CD14-positive monocyte (primary cell): ENCODE results near the gene SLC22A23. TPM values are rescaled to one million over a fixed set of nuclear protein-coding genes. Genes with fewer than 3 reads are reported as not detected.

Source experiments
- DNase-seq, 3 donors: peaks; one replicate each; pipeline ENCODE4 v3.0.0-alpha.2; 2011 to 2022
- H2AFZ ChIP-seq: 2 replicates; pipeline ENCODE4 v1.6.0; 2012; ENCODE audit warnings: mild to moderate bottlenecking, low read depth, low read length, inconsistent platforms; ENCODE audit not compliant: insufficient read depth, poor library complexity, severe bottlenecking
- H3K27ac ChIP-seq, 2 donors: 1 replicate in 1 of 2; 2 replicates in 1 of 2; pipeline ENCODE4 v1.5.1; 2012 to 2013; ENCODE audit warnings: low read length in 2 of 2, control low read depth in 1 of 2, inconsistent platforms in 1 of 2, low read depth in 1 of 2, mild to moderate bottlenecking in 1 of 2
- H3K27me3 ChIP-seq, 2 donors: one replicate each; pipeline versions ENCODE4 v1.6.0 to v1.6.1; 2011 to 2013; ENCODE audit warnings: low read length in 2 of 2; ENCODE audit not compliant: control insufficient read depth in 2 of 2, insufficient read depth in 2 of 2
- H3K36me3 ChIP-seq, 2 donors: replicated peaks in 1 of 2; 1 replicate in 1 of 2; 2 replicates in 1 of 2; pipeline versions ENCODE4 v1.5.1 to v1.6.1; 2012 to 2013; ENCODE audit warnings: low read length in 2 of 2, control low read depth in 1 of 2, inconsistent platforms in 1 of 2, mild to moderate bottlenecking in 1 of 2; ENCODE audit not compliant: insufficient read depth in 2 of 2, control insufficient read depth in 1 of 2
- H3K4me1 ChIP-seq, 2 donors: 1 replicate in 1 of 2; 2 replicates in 1 of 2; pipeline versions ENCODE4 v1.5.1 to v1.6.1; 2012 to 2013; ENCODE audit warnings: low read length in 2 of 2, control low read depth in 1 of 2, inconsistent platforms in 1 of 2, mild to moderate bottlenecking in 1 of 2, moderate library complexity in 1 of 2; ENCODE audit not compliant: insufficient read depth in 2 of 2, control insufficient read depth in 1 of 2
- H3K4me2 ChIP-seq: replicated peaks from 2 replicates; pipeline ENCODE3; 2012; ENCODE audit warnings: low read length, moderate library complexity, mild to moderate bottlenecking; ENCODE audit not compliant: poor library complexity, severe bottlenecking; ENCODE audit errors: extremely low read depth
- H3K4me3 ChIP-seq, 3 experiments: fragments of 200-600 bp in 1 of 3; sonication (generic) in 1 of 3; replicated peaks in 1 of 3; 1 replicate in 2 of 3; 2 replicates in 1 of 3; pipeline ENCODE4 v1.5.1; 2011 to 2013; ENCODE audit warnings: low read length in 3 of 3, mild to moderate bottlenecking in 3 of 3, control low read depth in 2 of 3, low read depth in 2 of 3, inconsistent platforms in 1 of 3, moderate library complexity in 1 of 3
- H3K79me2 ChIP-seq: 2 replicates; pipeline ENCODE4 v1.6.0; 2012; ENCODE audit warnings: mild to moderate bottlenecking, control low read depth, inconsistent platforms, low read length, moderate library complexity; ENCODE audit not compliant: insufficient read depth
- H3K9ac ChIP-seq: 2 replicates; pipeline ENCODE4 v1.6.0; 2017; ENCODE audit warnings: low read length, mild to moderate bottlenecking; ENCODE audit not compliant: insufficient read depth, poor library complexity, severe bottlenecking
- H3K9me3 ChIP-seq, 2 donors: replicated peaks in 1 of 2; 1 replicate in 1 of 2; 2 replicates in 1 of 2; pipeline versions ENCODE4 v1.5.1 to v1.6.1; 2012 to 2013; ENCODE audit warnings: low read length in 2 of 2, control low read depth in 1 of 2; ENCODE audit not compliant: control insufficient read depth in 1 of 2, insufficient read depth in 1 of 2
- H4K20me1 ChIP-seq: 2 replicates; pipeline ENCODE4 v1.6.0; 2012; ENCODE audit warnings: mild to moderate bottlenecking, low read length, control low read depth, moderate library complexity; ENCODE audit not compliant: insufficient read depth
- H3K27ac Mint-ChIP-seq, 7 donors: one replicate each; pipeline ENCODE4 v1.8.0; 2020; ENCODE audit warnings: mild to moderate bottlenecking in 7 of 7, mixed read lengths in 7 of 7, moderate library complexity in 6 of 7, inconsistent platforms in 2 of 7
- H3K27me3 Mint-ChIP-seq, 3 donors: one replicate each; pipeline ENCODE4 v1.8.0; 2021 to 2022; ENCODE audit warnings: low read depth in 3 of 3, mild to moderate bottlenecking in 3 of 3, mixed read lengths in 3 of 3, moderate library complexity in 3 of 3, inconsistent platforms in 1 of 3
- H3K36me3 Mint-ChIP-seq, 2 donors: one replicate each; pipeline ENCODE4 v1.8.0; 2020; ENCODE audit warnings: mixed read lengths in 2 of 2, inconsistent platforms in 1 of 2, mild to moderate bottlenecking in 1 of 2
- H3K4me1 Mint-ChIP-seq: one replicate; pipeline ENCODE4 v1.8.0; 2020; ENCODE audit warnings: mild to moderate bottlenecking, mixed read lengths
- H3K4me3 Mint-ChIP-seq, 2 donors: one replicate each; pipeline ENCODE4 v1.8.0; 2020; ENCODE audit warnings: mild to moderate bottlenecking in 2 of 2, mixed read lengths in 2 of 2, moderate library complexity in 1 of 2
- H3K9me3 Mint-ChIP-seq, 7 donors: one replicate each; pipeline ENCODE4 v1.8.0; 2020 to 2022; ENCODE audit warnings: mixed read lengths in 7 of 7, mild to moderate bottlenecking in 6 of 7, moderate library complexity in 6 of 7, inconsistent platforms in 2 of 7
- WGBS: methylation state at CpG from one replicate; pipeline ENCODE4 v1.1.5; 2013; ENCODE audit warnings: missing lambda C conversion rate; ENCODE audit not compliant: insufficient coverage; 5-methylcytosine and 5-hydroxymethylcytosine counted together
- intact Hi-C, 2 donors: fragments of 100-400 bp; cut with micrococcal nuclease; formaldehyde crosslinking; loops; one replicate each; pipeline versions ENCODE4 v1.15.0 to v1.15.1; 2023
- polyA plus RNA-seq, 3 donors: library from polyadenylated mRNA; depleted of rRNA in 1 of 3; unstranded in 2 of 3; stranded (reverse) in 1 of 3; fragments of 300-500 nt in 2 of 3; fragments of >200 nt in 1 of 3; fragmentation: Illumina TruSeq in 2 of 3; gene quantifications; 1 replicate in 2 of 3; 2 replicates in 1 of 3; pipeline ENCODE4 v1.2.3, GENCODE V29; 2012 to 2021
- TF ChIP-seq, protein P1 (sequence below): fragments of 200-600 bp; IDR thresholded peaks from one replicate; pipeline ENCODE4 v1.8.0; 2022; ENCODE audit warnings: antibody characterized with exemption, mild to moderate bottlenecking

SLC22A23 gene
- polyA plus RNA-seq, 3 donors: 0.08 TPM; not detected in 2

DNA sequence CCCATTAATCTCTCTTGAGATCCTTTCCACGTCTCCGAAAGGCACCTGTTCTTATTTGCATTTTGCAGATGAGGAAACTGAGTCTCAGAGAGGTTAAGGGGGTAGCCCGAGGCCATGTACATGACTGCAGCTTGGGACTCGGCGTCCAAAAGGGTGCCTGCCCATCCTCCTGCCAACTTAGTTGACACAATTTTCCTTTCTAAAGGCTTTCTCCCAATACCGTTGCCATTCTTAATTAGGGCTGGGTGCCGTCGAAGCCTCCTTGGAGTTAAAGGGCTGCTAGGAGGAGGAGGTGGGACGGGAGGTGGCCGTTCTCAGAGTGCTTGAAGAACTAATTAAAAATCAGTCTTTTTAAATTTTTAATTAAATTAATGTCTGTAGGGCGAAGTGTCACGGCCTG lies 198.6 kb downstream of the SLC22A23 start:
- no peak overlapping the region for H3K27ac ChIP-seq
- H3K9me3 Mint-ChIP-seq: peaks cover 5 to 11% (median 8%) of the 10 kb centered on the region in 7 donors

DNA sequence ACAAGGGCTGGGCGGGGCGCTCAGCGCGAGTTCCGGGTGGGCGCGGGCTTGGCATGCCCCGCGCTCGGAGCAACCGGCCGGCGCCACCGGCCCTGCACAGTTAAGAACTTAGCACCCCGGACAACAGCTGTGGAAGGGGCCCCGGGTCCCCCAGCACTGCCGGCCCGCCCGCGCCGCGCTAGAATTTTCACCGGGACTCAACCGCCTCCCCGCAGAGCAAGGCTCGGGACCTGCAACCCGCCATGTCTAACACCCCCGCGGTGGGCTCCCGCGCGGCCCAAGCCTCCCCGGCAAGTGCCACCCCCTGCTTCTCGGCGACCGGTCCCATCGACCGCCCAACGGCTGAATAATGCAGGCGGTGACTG lies 203.3 kb downstream of the SLC22A23 start:
- Histone ChIP-seq H4K20me1 (no peaks in the 10 kb centered on the region), H3K79me2 (no peaks in the 10 kb centered on the region), H3K4me2 (no peak overlapping the region), H3K36me3 (no peaks in the 10 kb centered on the region), H3K27me3 (peaks cover 0 to 27% of the 10 kb centered on the region in 2 donors), H3K4me3 (no peak overlapping the region), H3K27ac (no peak overlapping the region), H3K4me1 (peaks cover 9 to 18% of the 10 kb centered on the region in 2 donors), H2AFZ (no peak overlapping the region), H3K9ac (no peak overlapping the region), H3K9me3 (peaks cover 0 to 3% of the 10 kb centered on the region in 2 donors)
- no peak for DNase-seq
- Mint-ChIP-seq H3K9me3 (peaks cover 6 to 13% (median 8%) of the 10 kb centered on the region in 7 donors), H3K36me3 (no peaks in the 10 kb centered on the region), H3K27me3 (peaks cover 29 to 39% (median 33%) of the 10 kb centered on the region in 3 donors), H3K4me3 (no peak overlapping the region), H3K27ac (no peak overlapping the region), H3K4me1 (peaks cover 10% of the 10 kb centered on the region)
- intact Hi-C loops: loop anchor here (10.0 kb wide), 1 partner anchor 259 kb away; the partner anchor contains the start of gene NQO2 (in 2 of the 2)
- TF ChIP-seq, protein P1, sequence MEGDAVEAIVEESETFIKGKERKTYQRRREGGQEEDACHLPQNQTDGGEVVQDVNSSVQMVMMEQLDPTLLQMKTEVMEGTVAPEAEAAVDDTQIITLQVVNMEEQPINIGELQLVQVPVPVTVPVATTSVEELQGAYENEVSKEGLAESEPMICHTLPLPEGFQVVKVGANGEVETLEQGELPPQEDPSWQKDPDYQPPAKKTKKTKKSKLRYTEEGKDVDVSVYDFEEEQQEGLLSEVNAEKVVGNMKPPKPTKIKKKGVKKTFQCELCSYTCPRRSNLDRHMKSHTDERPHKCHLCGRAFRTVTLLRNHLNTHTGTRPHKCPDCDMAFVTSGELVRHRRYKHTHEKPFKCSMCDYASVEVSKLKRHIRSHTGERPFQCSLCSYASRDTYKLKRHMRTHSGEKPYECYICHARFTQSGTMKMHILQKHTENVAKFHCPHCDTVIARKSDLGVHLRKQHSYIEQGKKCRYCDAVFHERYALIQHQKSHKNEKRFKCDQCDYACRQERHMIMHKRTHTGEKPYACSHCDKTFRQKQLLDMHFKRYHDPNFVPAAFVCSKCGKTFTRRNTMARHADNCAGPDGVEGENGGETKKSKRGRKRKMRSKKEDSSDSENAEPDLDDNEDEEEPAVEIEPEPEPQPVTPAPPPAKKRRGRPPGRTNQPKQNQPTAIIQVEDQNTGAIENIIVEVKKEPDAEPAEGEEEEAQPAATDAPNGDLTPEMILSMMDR: no peak
- 96% methylated on average over 32 of the region's 40 CpGs for WGBS

More for the DNA sequence above, 198.6 kb downstream of the SLC22A23 start:
- peak overlapping the region in 2 of 3 experiments; percentile 27 to 91 for H3K4me3 ChIP-seq
- H3K27me3 ChIP-seq: peaks cover 0 to 18% of the 10 kb centered on the region in 2 donors
- no peak overlapping the region for H3K9ac ChIP-seq
- Mint-ChIP-seq H3K27ac (peak overlapping the region in 1 of 7 donors; percentile 30), H3K4me1 (peaks cover 29% of the 10 kb centered on the region), H3K4me3 (peak overlapping the region; percentile 72 to 78), H3K36me3 (peaks cover 8 to 15% of the 10 kb centered on the region in 2 donors), H3K27me3 (peaks cover 15 to 21% (median 18%) of the 10 kb centered on the region in 3 donors)
- peak overlapping the region; percentile 97 for H3K4me2 ChIP-seq
- intact Hi-C loops: loop anchor here (2.0 to 10.0 kb wide), 4 partner anchors 99 to 263 kb away; partner anchors contain the start of genes BPHL (in 2 of the 2) and NQO2 (in 2 of the 2)
- H3K9me3 ChIP-seq: peaks cover 0 to 3% of the 10 kb centered on the region in 2 donors
- peaks cover 23% of the 10 kb centered on the region for H4K20me1 ChIP-seq
- peaks cover 0 to 3% of the 10 kb centered on the region in 2 donors for H3K36me3 ChIP-seq
- H2AFZ ChIP-seq: peak overlapping the region; percentile 85
- WGBS: 6% methylated on average over 2 of the region's 12 CpGs
- DNase-seq: no peak
- H3K79me2 ChIP-seq: peaks cover 38% of the 10 kb centered on the region
- TF ChIP-seq, protein P1: no peak
- H3K4me1 ChIP-seq: peaks cover 19 to 25% of the 10 kb centered on the region in 2 donors
